Measurements from ENCODE around the gene DBX1.
"Not testable (repeated sequence)": the region's sequence is repeated elsewhere in the genome, so short reads cannot be mapped to it uniquely, and the experiment has no call there.

The DBX1 gene

GRCh38 chr11:20160425-20161229 lies at the start of gene DBX1:
Gene DBX1, minus strand, starts transcription at chr11:20160475. Its CDS starts 151 bp downstream, at chr11:20160324.
- DNase-seq = no peak

- DNase-seq = no peak
Measured at GRCh38 chr11:20208622-20209111, 48.4 kb upstream of the DBX1 start.

- DNase-seq = no peak
Measured at GRCh38 chr11:20207781-20208621, 47.7 kb upstream of the DBX1 start.

- DNase-seq = no peak
Measured at GRCh38 chr11:20205807-20206206, 45.5 kb upstream of the DBX1 start.

GRCh38 chr11:20204681-20205080 lies 44.4 kb upstream of the DBX1 start:
- DNase-seq = no peak

- DNase-seq = no peak
Measured at GRCh38 chr11:20203831-20204230, 43.6 kb upstream of the DBX1 start.

GRCh38 chr11:20201231-20201630 lies 41.0 kb upstream of the DBX1 start:
- no peak for DNase-seq

GRCh38 chr11:20200331-20200955 lies 40.2 kb upstream of the DBX1 start:
- not testable (repeated sequence) for DNase-seq

- no peak for DNase-seq
Measured at GRCh38 chr11:20197881-20198280, 37.6 kb upstream of the DBX1 start.

GRCh38 chr11:20194470-20194869 lies 34.2 kb upstream of the DBX1 start:
- DNase-seq = no peak

- no peak for DNase-seq
Measured at GRCh38 chr11:20193307-20193706, 33.0 kb upstream of the DBX1 start.

- no peak for DNase-seq
Measured at GRCh38 chr11:20192641-20193040, 32.4 kb upstream of the DBX1 start.

GRCh38 chr11:20192151-20192550 lies 31.9 kb upstream of the DBX1 start:
- DNase-seq = no peak

- DNase-seq = no peak
Measured at GRCh38 chr11:20178976-20179375, 18.7 kb upstream of the DBX1 start.

- DNase-seq = no peak
Measured at GRCh38 chr11:20177136-20177535, 16.9 kb upstream of the DBX1 start.

GRCh38 chr11:20172721-20173447 lies 12.6 kb upstream of the DBX1 start:
- no peak for DNase-seq

GRCh38 chr11:20163783-20164481 lies 3.7 kb upstream of the DBX1 start:
- DNase-seq = no peak

- no peak for DNase-seq
Measured at GRCh38 chr11:20162824-20163782, 2.8 kb upstream of the DBX1 start.

- DNase-seq = no peak
Measured at GRCh38 chr11:20161923-20162744, 1.9 kb upstream of the DBX1 start.

Measured in inflammatory macrophage treated with lipopolysaccharide for 1 hour (primary cell).